HepG2 (cell line): Measurements from ENCODE around the gene SNX9. TPM values are rescaled to one million over a fixed set of nuclear protein-coding genes. Genes with fewer than 3 reads are reported as not detected.

Experiments
- DRAP1 ChIP-seq: IDR thresholded peaks from 2 replicates; pipeline ENCODE4 v1.6.1; 2016; ENCODE audit warnings: missing genetic modification reagents, missing compliant biosample characterization
- EED ChIP-seq: sonication (generic); formaldehyde crosslinking; IDR thresholded peaks from 2 replicates; pipeline ENCODE4 v1.5.0; 2020; ENCODE audit warnings: mild to moderate bottlenecking, missing genetic modification reagents
- SRF ChIP-seq: IDR thresholded peaks from 2 replicates; pipeline ENCODE4 v1.6.1; 2011; ENCODE audit warnings: mild to moderate bottlenecking, low read depth, low read length, moderate library complexity
- ZNF234 ChIP-seq: sonication (generic); formaldehyde crosslinking; conservative IDR thresholded peaks from 2 replicates; pipeline ENCODE4 v1.5.1; 2020; ENCODE audit warnings: mild to moderate bottlenecking, missing genetic modification reagents
- ZNF441 ChIP-seq: sonication (generic); formaldehyde crosslinking; IDR thresholded peaks from 2 replicates; pipeline ENCODE4 v1.7.0; 2021; ENCODE audit warnings: missing genetic modification reagents, borderline replicate concordance
- ZNF501 ChIP-seq: sonication (generic); formaldehyde crosslinking; IDR thresholded peaks from 2 replicates; pipeline ENCODE4 v1.5.1; 2020; ENCODE audit warnings: mild to moderate bottlenecking, moderate library complexity, missing genetic modification reagents
- ZNF609 ChIP-seq: sonication (generic); formaldehyde crosslinking; IDR thresholded peaks from 2 replicates; pipeline ENCODE4 v1.4.0; 2020; ENCODE audit warnings: mild to moderate bottlenecking, missing genetic modification reagents, borderline replicate concordance
- ZSCAN5A ChIP-seq: sonication (generic); formaldehyde crosslinking; IDR thresholded peaks from 2 replicates; pipeline ENCODE4 v1.8.0; 2022; ENCODE audit warnings: mild to moderate bottlenecking, missing genetic modification reagents, borderline replicate concordance
- polyA plus RNA-seq, 8 experiments: library from polyadenylated mRNA; depleted of rRNA in 3 of 8; stranded (reverse) in 7 of 8; unstranded in 1 of 8; fragments of >200 nt; fragmentation: Illumina TruSeq in 4 of 8; extraction: Trizol in 4 of 8; gene quantifications; 2 replicates each; pipeline versions ENCODE4 v1.2.1 to v1.2.3, GENCODE V29; 2011 to 2016; ENCODE audit warnings: low read depth in 4 of 8, missing spikeins in 1 of 8, mixed read lengths in 1 of 8; ENCODE audit not compliant: insufficient read depth in 1 of 8
- total RNA-seq, 5 experiments: library from RNA; depleted of rRNA; stranded (reverse); fragments of >200 nt; fragmentation: Illumina TruSeq; extraction: Trizol; gene quantifications; 2 replicates each; pipeline ENCODE4 v1.2.3, GENCODE V29; 2016; ENCODE audit warnings: low read depth in 1 of 5

SNX9 gene
- total and polyA plus RNA-seq, 2 of the 13 experiments (the other 11 are each of a cell fraction or from before 2014, with no cell fraction given) = 21.9 to 36.0 TPM

- no peak for TF ChIP-seq ZNF609 (CRISPR knock-in tag)
- TF ChIP-seq ZNF441 (CRISPR knock-in tag) = no peak
- no peak for TF ChIP-seq ZNF234
- TF ChIP-seq ZSCAN5A (CRISPR knock-in tag) = no peak
- TF ChIP-seq SRF = no peak
- TF ChIP-seq ZNF501 = 0 out of 2 replicates have a peak, but pooled peaks have one; percentile 31
- TF ChIP-seq DRAP1 (CRISPR knock-in tag) = no peak
- no peak for TF ChIP-seq EED (CRISPR knock-in tag)
- TF ChIP-seq, all 625 proteins: peak for 26
Measured at GRCh38 chr6:157987788-157988699, 165.0 kb downstream of the SNX9 start (continued).
